Measurements from ENCODE around the gene CNTN4. TPM values are rescaled to one million over a fixed set of nuclear protein-coding genes. Genes with fewer than 3 reads are reported as not detected.

Gene CNTN4
- total and polyA plus RNA-seq, 2 of the 8 experiments (the other 6 are each of a cell fraction or from before 2014, with no cell fraction given) = 0.41 to 2.2 TPM

GRCh38 chr3:2599471-2599870 is 500.8 kb downstream of the CNTN4 start:
- H2BK15ac ChIP-seq (ENCODE audit: low read length) = no peak overlapping the region
- no peak overlapping the region for H3K56ac ChIP-seq (replicated peaks; ENCODE audit: insufficient read length, low read depth, low read length)
- no peak overlapping the region for H2BK12ac ChIP-seq (ENCODE audit: low read depth, low read length)
- no peak overlapping the region for H2BK5ac ChIP-seq (ENCODE audit: low read depth, low read length)
- 92% methylated on average over 1 of the region's 1 CpG; no CpG with 5 or more reads in 1 of the 2 experiments for WGBS, 2 experiments (ENCODE audit: extremely low coverage in 1 of 2, insufficient coverage in 1 of 2, insufficient read length in 1 of 2, insufficient replicate concordance in 2 of 2, low coverage in 1 of 2, low lambda C conversion rate in 2 of 2, missing lambda C conversion rate in 1 of 2)
- CTCF ChIA-PET (ENCODE audit: partially characterized antibody) = interaction anchor here (1.0 kb wide), 1 partner anchor 433 kb away, joined by 3 read pairs; no protein-coding TSS in a partner anchor
- no peaks in the 10 kb centered on the region for H3K79me1 ChIP-seq (ENCODE audit: low read depth, low read length)
- no peaks in the 10 kb centered on the region; a peak in 1 of 7 replicates for H3K4me1 ChIP-seq (replicated peaks in 1 of 4; ENCODE audit: control insufficient read depth in 3 of 4, insufficient read depth in 4 of 4, low read length in 3 of 4)
- no peak overlapping the region for H2BK120ac ChIP-seq (replicated peaks; ENCODE audit: low read depth, low read length)
- H4K20me1 ChIP-seq (replicated peaks in 1 of 2; ENCODE audit: control insufficient read depth in 1 of 2, insufficient read depth in 2 of 2, low read length in 2 of 2) = no peaks in the 10 kb centered on the region
- no peak overlapping the region for H4K5ac ChIP-seq (ENCODE audit: insufficient read length, low read depth, low read length)
- H3K23me2 ChIP-seq (ENCODE audit: low read depth, low read length) = no peaks in the 10 kb centered on the region
- no peak overlapping the region for H3K18ac ChIP-seq (ENCODE audit: extremely low read depth, low read length)
- no peak overlapping the region for H3K27ac ChIP-seq (ENCODE audit: low read depth, low read length)
- H4K91ac ChIP-seq (replicated peaks; ENCODE audit: insufficient read length, low read length) = no peak overlapping the region
- H3K23ac ChIP-seq (ENCODE audit: insufficient read length) = no peak overlapping the region
- H3K27me3 ChIP-seq (replicated peaks in 1 of 4; ENCODE audit: control insufficient read depth in 3 of 4, extremely low read depth in 1 of 4, insufficient read depth in 3 of 4, low read length in 3 of 4) = no peaks in the 10 kb centered on the region
- DNase-seq (ENCODE audit: low read depth in 1 of 2, low spot score in 2 of 2) = no peak
- no peak overlapping the region for H4K8ac ChIP-seq (ENCODE audit: extremely low read depth, insufficient read depth, low read length)
- no peak overlapping the region for H3K14ac ChIP-seq (ENCODE audit: insufficient read length)
- no peaks in the 10 kb centered on the region for H3K79me2 ChIP-seq (ENCODE audit: control insufficient read depth in 1 of 2, insufficient read depth in 2 of 2, low read length in 2 of 2)
- POLR2A ChIA-PET (ENCODE audit: partially characterized antibody) = no interaction called here
- H3K9ac ChIP-seq (replicated peaks in 1 of 4; ENCODE audit: extremely low read depth in 1 of 4, low read depth in 3 of 4, low read length in 3 of 4) = no peak overlapping the region
- H3K4me3 ChIP-seq (ENCODE audit: extremely low read depth in 1 of 4, insufficient read depth in 2 of 4, low read depth in 3 of 4, low read length in 4 of 4) = no peak overlapping the region
- no peak overlapping the region for H2AK5ac ChIP-seq (ENCODE audit: low read depth, low read length)
- FAIRE-seq = no peak
- H2AFZ ChIP-seq (ENCODE audit: low read length) = no peak overlapping the region
- H3K36me3 ChIP-seq (ENCODE audit: control insufficient read depth in 2 of 4, insufficient read depth in 4 of 4, low read length in 3 of 4) = no peaks in the 10 kb centered on the region
- H2BK20ac ChIP-seq (ENCODE audit: low read length) = no peak overlapping the region
- H3K4me2 ChIP-seq (ENCODE audit: insufficient read depth in 1 of 2, low read depth in 2 of 2, low read length in 2 of 2) = no peak overlapping the region
- no peak overlapping the region for H3K4ac ChIP-seq (replicated peaks; ENCODE audit: insufficient read length, low read depth, low read length)
- TF ChIP-seq TAF1 (IDR thresholded peaks at IDR 0.05; ENCODE audit: low read depth, low read length) (no peak), KDM4A (IDR thresholded peaks at IDR 0.05; ENCODE audit: low read depth, low read length, severe bottlenecking) (no peak), SRF (IDR thresholded peaks at IDR 0.05; ENCODE audit: low read depth, low read length) (no peak), ZNF274 (IDR thresholded peaks at IDR 0.05; ENCODE audit: borderline replicate concordance, extremely low read depth, low read length) (no peak), JUN (IDR thresholded peaks at IDR 0.05; ENCODE audit: low read depth, low read length) (no peak), SAP30 (IDR thresholded peaks at IDR 0.05; ENCODE audit: insufficient read depth, insufficient replicate concordance, low read length) (no peak), BRCA1 (IDR thresholded peaks at IDR 0.05; ENCODE audit: low read depth, low read length) (no peak), ASH2L (IDR thresholded peaks at IDR 0.05; ENCODE audit: low read length) (no peak)
- TF ChIP-seq, protein P1, sequence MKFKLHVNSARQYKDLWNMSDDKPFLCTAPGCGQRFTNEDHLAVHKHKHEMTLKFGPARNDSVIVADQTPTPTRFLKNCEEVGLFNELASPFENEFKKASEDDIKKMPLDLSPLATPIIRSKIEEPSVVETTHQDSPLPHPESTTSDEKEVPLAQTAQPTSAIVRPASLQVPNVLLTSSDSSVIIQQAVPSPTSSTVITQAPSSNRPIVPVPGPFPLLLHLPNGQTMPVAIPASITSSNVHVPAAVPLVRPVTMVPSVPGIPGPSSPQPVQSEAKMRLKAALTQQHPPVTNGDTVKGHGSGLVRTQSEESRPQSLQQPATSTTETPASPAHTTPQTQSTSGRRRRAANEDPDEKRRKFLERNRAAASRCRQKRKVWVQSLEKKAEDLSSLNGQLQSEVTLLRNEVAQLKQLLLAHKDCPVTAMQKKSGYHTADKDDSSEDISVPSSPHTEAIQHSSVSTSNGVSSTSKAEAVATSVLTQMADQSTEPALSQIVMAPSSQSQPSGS (IDR thresholded peaks at IDR 0.05; ENCODE audit: low read length) = no peak
- H3K9me3 ChIP-seq (ENCODE audit: insufficient read depth in 2 of 2, low read depth in 1 of 2, low read length in 1 of 2) = no peaks in the 10 kb centered on the region
